ENCODE results near the gene ATP2A3.

ATP2A3 gene

DNA sequence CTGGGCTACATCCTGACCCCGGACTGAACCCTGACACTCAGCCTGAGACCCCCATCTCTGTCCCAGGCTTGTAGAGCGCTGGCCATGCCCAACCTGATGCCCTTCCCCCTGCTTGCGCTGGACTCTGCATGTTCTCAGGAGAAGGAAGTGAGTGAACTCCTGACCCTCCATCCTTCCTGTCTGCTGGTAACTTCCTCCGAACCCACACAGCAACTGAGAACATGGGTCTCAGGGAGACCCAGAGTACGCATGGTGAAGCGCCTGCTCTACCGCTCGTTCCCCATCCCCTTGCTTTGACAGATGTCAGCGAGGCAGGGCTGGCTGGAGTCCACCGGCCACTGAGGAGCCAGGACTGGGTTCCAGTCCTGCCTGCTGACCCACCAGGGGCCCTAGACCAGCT, 77.5 kb downstream of the ATP2A3 start (continued):
- TF ChIP-seq, protein P1, sequence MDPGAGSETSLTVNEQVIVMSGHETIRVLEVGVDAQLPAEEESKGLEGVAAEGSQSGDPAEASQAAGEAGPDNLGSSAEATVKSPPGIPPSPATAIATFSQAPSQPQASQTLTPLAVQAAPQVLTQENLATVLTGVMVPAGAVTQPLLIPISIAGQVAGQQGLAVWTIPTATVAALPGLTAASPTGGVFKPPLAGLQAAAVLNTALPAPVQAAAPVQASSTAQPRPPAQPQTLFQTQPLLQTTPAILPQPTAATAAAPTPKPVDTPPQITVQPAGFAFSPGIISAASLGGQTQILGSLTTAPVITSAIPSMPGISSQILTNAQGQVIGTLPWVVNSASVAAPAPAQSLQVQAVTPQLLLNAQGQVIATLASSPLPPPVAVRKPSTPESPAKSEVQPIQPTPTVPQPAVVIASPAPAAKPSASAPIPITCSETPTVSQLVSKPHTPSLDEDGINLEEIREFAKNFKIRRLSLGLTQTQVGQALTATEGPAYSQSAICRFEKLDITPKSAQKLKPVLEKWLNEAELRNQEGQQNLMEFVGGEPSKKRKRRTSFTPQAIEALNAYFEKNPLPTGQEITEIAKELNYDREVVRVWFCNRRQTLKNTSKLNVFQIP (CRISPR knock-in tag; IDR thresholded peaks at IDR 0.05; ENCODE audit: borderline replicate concordance, low read depth): no peak
- TF ChIP-seq RARB (CRISPR knock-in tag; IDR thresholded peaks at IDR 0.05): no peak
- TF ChIP-seq ZFP30 (CRISPR knock-in tag; IDR thresholded peaks at IDR 0.05): no peak

DNA sequence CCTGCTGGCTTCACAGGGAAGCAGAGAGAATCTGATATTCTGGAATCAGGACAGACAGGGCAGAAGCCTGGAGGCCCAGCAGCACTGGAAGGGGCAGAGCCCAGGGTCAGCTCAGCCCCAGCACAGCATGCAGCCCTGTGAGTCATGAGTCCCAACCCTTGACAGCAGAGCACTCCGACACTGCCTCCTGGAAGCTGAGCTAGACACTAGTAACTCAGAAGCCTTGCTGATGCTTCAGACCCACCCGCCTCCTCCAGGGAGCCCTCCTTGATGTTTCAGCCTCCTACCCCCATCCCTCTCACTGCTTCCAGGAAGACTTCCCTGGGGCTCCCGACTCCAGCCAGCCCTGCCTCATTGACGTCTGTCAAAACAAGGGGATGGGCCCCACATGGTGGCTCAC, 78.3 kb downstream of the ATP2A3 start:
- ATAC-seq: peak; percentile 31; the same call in 2 of the 3 replicates

DNA sequence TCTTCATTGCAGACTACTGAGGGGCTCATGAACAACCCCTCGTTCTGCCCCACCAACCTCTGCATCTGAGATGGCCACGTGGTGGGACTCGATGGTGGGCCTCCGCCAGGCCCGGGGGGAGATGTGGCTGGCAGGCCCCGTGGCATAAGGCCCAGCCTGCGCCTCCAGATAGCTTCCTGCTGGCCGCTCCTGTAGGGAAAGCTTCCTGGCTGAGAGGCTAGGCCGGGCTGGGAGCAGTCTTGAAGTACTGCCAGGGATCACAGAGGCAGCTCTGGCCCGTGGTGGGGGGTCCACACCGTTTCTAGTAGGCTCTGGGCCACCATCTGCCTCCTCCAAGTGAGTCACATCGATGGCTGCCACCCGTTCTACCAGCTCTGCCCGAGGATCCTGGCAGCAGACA, 79.0 kb downstream of the ATP2A3 start:
- no peak for ATAC-seq
- TF ChIP-seq, protein P2, sequence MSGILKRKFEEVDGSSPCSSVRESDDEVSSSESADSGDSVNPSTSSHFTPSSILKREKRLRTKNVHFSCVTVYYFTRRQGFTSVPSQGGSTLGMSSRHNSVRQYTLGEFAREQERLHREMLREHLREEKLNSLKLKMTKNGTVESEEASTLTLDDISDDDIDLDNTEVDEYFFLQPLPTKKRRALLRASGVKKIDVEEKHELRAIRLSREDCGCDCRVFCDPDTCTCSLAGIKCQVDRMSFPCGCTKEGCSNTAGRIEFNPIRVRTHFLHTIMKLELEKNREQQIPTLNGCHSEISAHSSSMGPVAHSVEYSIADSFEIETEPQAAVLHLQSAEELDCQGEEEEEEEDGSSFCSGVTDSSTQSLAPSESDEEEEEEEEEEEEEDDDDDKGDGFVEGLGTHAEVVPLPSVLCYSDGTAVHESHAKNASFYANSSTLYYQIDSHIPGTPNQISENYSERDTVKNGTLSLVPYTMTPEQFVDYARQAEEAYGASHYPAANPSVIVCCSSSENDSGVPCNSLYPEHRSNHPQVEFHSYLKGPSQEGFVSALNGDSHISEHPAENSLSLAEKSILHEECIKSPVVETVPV (CRISPR knock-in tag; IDR thresholded peaks at IDR 0.05): no peak
- TF ChIP-seq ISL1 (CRISPR knock-in tag; IDR thresholded peaks at IDR 0.05) (no peak), TOX (CRISPR knock-in tag; IDR thresholded peaks at IDR 0.05; ENCODE audit: borderline replicate concordance) (no peak), OSR1 (CRISPR knock-in tag; IDR thresholded peaks at IDR 0.05) (no peak), GLIS3 (CRISPR knock-in tag; IDR thresholded peaks at IDR 0.05) (no peak), PPARA (CRISPR knock-in tag; IDR thresholded peaks at IDR 0.05; ENCODE audit: borderline replicate concordance) (no peak), ZFP3 (CRISPR knock-in tag; IDR thresholded peaks at IDR 0.05) (no peak), RARB (CRISPR knock-in tag; IDR thresholded peaks at IDR 0.05) (no peak), ZNF8 (CRISPR knock-in tag; IDR thresholded peaks at IDR 0.05) (no peak), BACH2 (CRISPR knock-in tag; IDR thresholded peaks at IDR 0.05; ENCODE audit: borderline replicate concordance) (no peak), CSDC2 (CRISPR knock-in tag; IDR thresholded peaks at IDR 0.05) (no peak), ZC3H10 (CRISPR knock-in tag; IDR thresholded peaks at IDR 0.05) (no peak), SNAI2 (CRISPR knock-in tag; IDR thresholded peaks at IDR 0.05) (no peak), TCF4 (CRISPR knock-in tag; IDR thresholded peaks at IDR 0.05; ENCODE audit: borderline replicate concordance) (no peak)
- TF ChIP-seq, protein P3, sequence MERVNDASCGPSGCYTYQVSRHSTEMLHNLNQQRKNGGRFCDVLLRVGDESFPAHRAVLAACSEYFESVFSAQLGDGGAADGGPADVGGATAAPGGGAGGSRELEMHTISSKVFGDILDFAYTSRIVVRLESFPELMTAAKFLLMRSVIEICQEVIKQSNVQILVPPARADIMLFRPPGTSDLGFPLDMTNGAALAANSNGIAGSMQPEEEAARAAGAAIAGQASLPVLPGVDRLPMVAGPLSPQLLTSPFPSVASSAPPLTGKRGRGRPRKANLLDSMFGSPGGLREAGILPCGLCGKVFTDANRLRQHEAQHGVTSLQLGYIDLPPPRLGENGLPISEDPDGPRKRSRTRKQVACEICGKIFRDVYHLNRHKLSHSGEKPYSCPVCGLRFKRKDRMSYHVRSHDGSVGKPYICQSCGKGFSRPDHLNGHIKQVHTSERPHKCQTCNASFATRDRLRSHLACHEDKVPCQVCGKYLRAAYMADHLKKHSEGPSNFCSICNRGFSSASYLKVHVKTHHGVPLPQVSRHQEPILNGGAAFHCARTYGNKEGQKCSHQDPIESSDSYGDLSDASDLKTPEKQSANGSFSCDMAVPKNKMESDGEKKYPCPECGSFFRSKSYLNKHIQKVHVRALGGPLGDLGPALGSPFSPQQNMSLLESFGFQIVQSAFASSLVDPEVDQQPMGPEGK (CRISPR knock-in tag; IDR thresholded peaks at IDR 0.05; ENCODE audit: borderline replicate concordance): no peak
- TF ChIP-seq, protein P4, sequence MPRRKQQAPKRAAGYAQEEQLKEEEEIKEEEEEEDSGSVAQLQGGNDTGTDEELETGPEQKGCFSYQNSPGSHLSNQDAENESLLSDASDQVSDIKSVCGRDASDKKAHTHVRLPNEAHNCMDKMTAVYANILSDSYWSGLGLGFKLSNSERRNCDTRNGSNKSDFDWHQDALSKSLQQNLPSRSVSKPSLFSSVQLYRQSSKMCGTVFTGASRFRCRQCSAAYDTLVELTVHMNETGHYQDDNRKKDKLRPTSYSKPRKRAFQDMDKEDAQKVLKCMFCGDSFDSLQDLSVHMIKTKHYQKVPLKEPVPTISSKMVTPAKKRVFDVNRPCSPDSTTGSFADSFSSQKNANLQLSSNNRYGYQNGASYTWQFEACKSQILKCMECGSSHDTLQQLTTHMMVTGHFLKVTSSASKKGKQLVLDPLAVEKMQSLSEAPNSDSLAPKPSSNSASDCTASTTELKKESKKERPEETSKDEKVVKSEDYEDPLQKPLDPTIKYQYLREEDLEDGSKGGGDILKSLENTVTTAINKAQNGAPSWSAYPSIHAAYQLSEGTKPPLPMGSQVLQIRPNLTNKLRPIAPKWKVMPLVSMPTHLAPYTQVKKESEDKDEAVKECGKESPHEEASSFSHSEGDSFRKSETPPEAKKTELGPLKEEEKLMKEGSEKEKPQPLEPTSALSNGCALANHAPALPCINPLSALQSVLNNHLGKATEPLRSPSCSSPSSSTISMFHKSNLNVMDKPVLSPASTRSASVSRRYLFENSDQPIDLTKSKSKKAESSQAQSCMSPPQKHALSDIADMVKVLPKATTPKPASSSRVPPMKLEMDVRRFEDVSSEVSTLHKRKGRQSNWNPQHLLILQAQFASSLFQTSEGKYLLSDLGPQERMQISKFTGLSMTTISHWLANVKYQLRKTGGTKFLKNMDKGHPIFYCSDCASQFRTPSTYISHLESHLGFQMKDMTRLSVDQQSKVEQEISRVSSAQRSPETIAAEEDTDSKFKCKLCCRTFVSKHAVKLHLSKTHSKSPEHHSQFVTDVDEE (CRISPR knock-in tag; IDR thresholded peaks at IDR 0.05): no peak

More for the DNA sequence above, 78.3 kb downstream of the ATP2A3 start:
- TF ChIP-seq ESRRG (CRISPR knock-in tag; IDR thresholded peaks at IDR 0.05) (no peak), ZFP3 (CRISPR knock-in tag; IDR thresholded peaks at IDR 0.05) (0 out of 2 replicates have a peak, but pooled peaks have one; percentile 52)

DNA sequence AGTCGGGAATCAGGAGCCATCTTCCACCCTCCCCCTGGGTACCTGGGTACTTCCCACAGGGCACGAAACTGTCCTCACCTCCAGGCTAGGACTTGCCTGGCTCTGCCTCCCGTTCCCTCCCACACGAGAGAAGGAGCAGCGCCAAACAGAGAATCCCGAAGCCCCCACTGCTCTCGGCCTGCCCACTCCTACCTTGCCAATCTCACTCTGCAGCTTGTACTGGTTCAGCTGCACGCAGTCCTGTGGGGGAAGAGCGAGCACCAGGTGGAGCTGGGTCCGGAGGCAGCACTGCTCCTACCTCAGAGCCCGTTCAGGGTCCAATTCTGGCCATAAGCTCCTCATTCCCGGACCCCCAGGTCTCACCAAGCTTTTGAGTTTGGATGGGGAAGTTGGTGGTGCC, 80.0 kb downstream of the ATP2A3 start:
- ATAC-seq: no peak
- TF ChIP-seq TCF4 (CRISPR knock-in tag; IDR thresholded peaks at IDR 0.05; ENCODE audit: borderline replicate concordance) (no peak), ZFP3 (CRISPR knock-in tag; IDR thresholded peaks at IDR 0.05) (no peak)

DNA sequence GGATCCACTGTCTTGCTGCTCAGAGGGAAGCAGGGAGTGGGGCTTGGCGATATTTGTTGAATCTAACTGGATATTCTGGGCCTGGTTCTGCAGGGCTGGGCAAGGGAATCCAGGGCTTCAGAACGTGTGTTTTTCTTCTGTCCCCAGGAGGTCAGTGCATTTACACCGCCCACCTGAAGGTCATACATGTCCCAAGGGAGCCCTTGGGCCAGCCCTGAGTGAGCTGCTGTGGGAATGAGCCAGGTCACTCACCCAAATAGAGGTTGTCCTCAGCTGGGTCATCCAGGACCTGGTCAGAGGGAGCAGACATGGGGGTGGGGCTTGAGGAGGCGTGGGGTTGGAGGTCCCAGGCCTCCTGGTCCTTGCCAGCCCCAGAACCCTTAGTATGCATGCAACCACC, 82.0 kb downstream of the ATP2A3 start:
- ATAC-seq: no peak
- TF ChIP-seq, protein P4 (CRISPR knock-in tag; IDR thresholded peaks at IDR 0.05): no peak
- no peak for TF ChIP-seq ZC3H10 (CRISPR knock-in tag; IDR thresholded peaks at IDR 0.05)
- TF ChIP-seq, protein P3 (CRISPR knock-in tag; IDR thresholded peaks at IDR 0.05; ENCODE audit: borderline replicate concordance): no peak
- no peak for TF ChIP-seq CSDC2 (CRISPR knock-in tag; IDR thresholded peaks at IDR 0.05)
- no peak for TF ChIP-seq RARB (CRISPR knock-in tag; IDR thresholded peaks at IDR 0.05)
- no peak for TF ChIP-seq BACH2 (CRISPR knock-in tag; IDR thresholded peaks at IDR 0.05; ENCODE audit: borderline replicate concordance)
- TF ChIP-seq ZFP30 (CRISPR knock-in tag; IDR thresholded peaks at IDR 0.05): no peak
- TF ChIP-seq TCF4 (CRISPR knock-in tag; IDR thresholded peaks at IDR 0.05; ENCODE audit: borderline replicate concordance): no peak
- TF ChIP-seq GLIS3 (CRISPR knock-in tag; IDR thresholded peaks at IDR 0.05): no peak
- TF ChIP-seq OSR1 (CRISPR knock-in tag; IDR thresholded peaks at IDR 0.05): no peak
- TF ChIP-seq, protein P2 (CRISPR knock-in tag; IDR thresholded peaks at IDR 0.05): no peak

Measured in SK-N-SH treated with all-trans-retinoic acid at 6 μM for 48 hours (cell line).